ENCODE measurements around the gene PKP4.
"Not testable (repeated sequence)": the region's sequence is repeated elsewhere in the genome, so short reads cannot be mapped to it uniquely, and the experiment has no call there.

Gene PKP4, protein sequence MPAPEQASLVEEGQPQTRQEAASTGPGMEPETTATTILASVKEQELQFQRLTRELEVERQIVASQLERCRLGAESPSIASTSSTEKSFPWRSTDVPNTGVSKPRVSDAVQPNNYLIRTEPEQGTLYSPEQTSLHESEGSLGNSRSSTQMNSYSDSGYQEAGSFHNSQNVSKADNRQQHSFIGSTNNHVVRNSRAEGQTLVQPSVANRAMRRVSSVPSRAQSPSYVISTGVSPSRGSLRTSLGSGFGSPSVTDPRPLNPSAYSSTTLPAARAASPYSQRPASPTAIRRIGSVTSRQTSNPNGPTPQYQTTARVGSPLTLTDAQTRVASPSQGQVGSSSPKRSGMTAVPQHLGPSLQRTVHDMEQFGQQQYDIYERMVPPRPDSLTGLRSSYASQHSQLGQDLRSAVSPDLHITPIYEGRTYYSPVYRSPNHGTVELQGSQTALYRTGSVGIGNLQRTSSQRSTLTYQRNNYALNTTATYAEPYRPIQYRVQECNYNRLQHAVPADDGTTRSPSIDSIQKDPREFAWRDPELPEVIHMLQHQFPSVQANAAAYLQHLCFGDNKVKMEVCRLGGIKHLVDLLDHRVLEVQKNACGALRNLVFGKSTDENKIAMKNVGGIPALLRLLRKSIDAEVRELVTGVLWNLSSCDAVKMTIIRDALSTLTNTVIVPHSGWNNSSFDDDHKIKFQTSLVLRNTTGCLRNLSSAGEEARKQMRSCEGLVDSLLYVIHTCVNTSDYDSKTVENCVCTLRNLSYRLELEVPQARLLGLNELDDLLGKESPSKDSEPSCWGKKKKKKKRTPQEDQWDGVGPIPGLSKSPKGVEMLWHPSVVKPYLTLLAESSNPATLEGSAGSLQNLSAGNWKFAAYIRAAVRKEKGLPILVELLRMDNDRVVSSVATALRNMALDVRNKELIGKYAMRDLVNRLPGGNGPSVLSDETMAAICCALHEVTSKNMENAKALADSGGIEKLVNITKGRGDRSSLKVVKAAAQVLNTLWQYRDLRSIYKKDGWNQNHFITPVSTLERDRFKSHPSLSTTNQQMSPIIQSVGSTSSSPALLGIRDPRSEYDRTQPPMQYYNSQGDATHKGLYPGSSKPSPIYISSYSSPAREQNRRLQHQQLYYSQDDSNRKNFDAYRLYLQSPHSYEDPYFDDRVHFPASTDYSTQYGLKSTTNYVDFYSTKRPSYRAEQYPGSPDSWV

GRCh38 chr2:158456309-158457066 lies at the start of gene PKP4, which contains the start of gene CCDC148:
Gene PKP4, plus strand, starts transcription at chr2:158456952. Its CDS starts 76,233 bp downstream, at chr2:158533185.
Gene CCDC148, minus strand, starts transcription at chr2:158456753. Its CDS starts 314 bp downstream, at chr2:158456439.
- DNase-seq, result peak; percentile 89
- Mint-ChIP-seq H3K9me3 (no peaks in the 10 kb centered on the region), H3K36me3 (ENCODE audit: low read depth) (peaks cover 10% of the 10 kb centered on the region), H3K27me3 (peaks cover 19% of the 10 kb centered on the region), H3K27ac (peak within 1 kb of the TSS; percentile 87), H3K4me3 (peak within 1 kb of the TSS; percentile 93), H3K4me1 (ENCODE audit: low read depth) (peaks cover 26% of the 10 kb centered on the region)

- Mint-ChIP-seq H3K27ac (no peak overlapping the region), H3K4me3 (no peak overlapping the region), H3K9me3 (peaks cover 16% of the 10 kb centered on the region), H3K27me3 (peaks cover 19% of the 10 kb centered on the region), H3K4me1 (ENCODE audit: low read depth) (no peaks in the 10 kb centered on the region), H3K36me3 (ENCODE audit: low read depth) (no peaks in the 10 kb centered on the region)
- DNase-seq, result no peak
Observed at GRCh38 chr2:158407031-158407430, 49.7 kb upstream of the PKP4 start.

DNA sequence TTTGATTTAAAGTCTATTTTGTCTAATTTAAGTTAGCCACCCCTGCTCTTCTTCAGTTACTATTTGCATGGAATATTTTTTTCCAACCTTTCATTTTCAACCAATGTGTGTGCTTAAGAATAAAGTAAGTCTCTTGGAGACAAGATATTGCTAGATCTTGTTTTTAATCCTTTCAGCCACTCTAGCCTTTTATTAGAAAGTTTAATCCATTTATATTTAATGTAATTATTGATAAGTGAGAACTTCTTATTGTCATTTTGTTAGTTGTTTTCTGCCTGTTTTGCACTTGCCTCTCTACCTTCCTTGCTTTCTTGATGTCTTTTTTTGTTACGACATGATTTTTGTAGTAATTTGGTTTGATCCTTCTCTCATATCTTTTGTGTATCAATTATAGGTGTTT lies 46.6 kb upstream of the PKP4 start:
- no peak overlapping the region for H3K27ac Mint-ChIP-seq
- no peaks in the 10 kb centered on the region for H3K4me1 Mint-ChIP-seq (ENCODE audit: low read depth)
- no peak for DNase-seq
- peaks cover 19% of the 10 kb centered on the region for H3K9me3 Mint-ChIP-seq
- no peak overlapping the region for H3K4me3 Mint-ChIP-seq
- no peaks in the 10 kb centered on the region for H3K36me3 Mint-ChIP-seq (ENCODE audit: low read depth)
- peaks cover 30% of the 10 kb centered on the region for H3K27me3 Mint-ChIP-seq

- no peak for DNase-seq
- peaks cover 36% of the 10 kb centered on the region for H3K27me3 Mint-ChIP-seq
- H3K4me1 Mint-ChIP-seq (ENCODE audit: low read depth), result no peaks in the 10 kb centered on the region
- peaks cover 28% of the 10 kb centered on the region for H3K9me3 Mint-ChIP-seq
- H3K36me3 Mint-ChIP-seq (ENCODE audit: low read depth), result no peaks in the 10 kb centered on the region
- no peak overlapping the region for H3K4me3 Mint-ChIP-seq
- no peak overlapping the region for H3K27ac Mint-ChIP-seq
Observed at GRCh38 chr2:158411748-158412147, 45.0 kb upstream of the PKP4 start.

DNA sequence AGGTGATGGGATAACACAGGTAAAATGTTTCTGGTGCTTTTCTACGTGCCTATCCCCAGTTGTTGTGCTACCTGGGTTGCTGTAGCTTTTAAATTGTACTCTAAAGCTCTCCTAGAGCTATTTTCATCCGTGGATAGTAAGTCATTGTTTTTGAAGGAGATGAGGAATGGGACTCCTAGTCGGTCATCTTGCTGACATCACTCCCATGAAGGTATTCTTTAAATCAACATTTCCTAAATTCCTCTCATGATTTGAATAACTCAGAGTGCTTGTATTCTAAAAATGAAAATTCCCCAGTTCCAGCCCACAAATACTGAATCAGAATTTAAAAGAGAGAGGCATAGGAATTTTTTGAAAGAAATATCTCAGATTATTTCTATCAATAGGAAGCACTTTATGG lies 44.5 kb upstream of the PKP4 start:
- Mint-ChIP-seq H3K27me3 (peaks cover 34% of the 10 kb centered on the region), H3K9me3 (peaks cover 29% of the 10 kb centered on the region), H3K27ac (no peak overlapping the region), H3K36me3 (ENCODE audit: low read depth) (no peaks in the 10 kb centered on the region), H3K4me3 (no peak overlapping the region), H3K4me1 (ENCODE audit: low read depth) (no peaks in the 10 kb centered on the region)
- no peak for DNase-seq

DNA sequence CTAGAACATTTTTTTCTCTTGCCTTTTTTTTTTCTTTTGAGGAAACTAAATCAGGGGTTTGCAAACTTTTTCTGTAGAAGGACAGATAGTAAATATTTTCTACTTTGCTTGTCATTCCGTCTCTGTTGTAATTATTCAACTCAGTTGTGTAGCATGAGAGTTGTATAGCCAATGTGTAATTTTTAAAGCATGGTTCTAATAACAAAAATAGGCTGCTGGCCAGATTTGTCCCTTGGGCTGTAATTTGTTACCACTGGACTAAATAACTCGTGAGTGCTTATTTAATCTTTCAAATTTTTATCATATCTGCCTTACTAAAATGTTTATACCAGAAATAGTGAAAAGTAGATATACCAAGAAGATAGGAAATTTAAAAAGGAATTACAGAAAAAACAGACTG lies 43.2 kb upstream of the PKP4 start:
- no peaks in the 10 kb centered on the region for H3K36me3 Mint-ChIP-seq (ENCODE audit: low read depth)

GRCh38 chr2:158414538-158414937 lies 42.2 kb upstream of the PKP4 start:
- Mint-ChIP-seq H3K27ac (no peak overlapping the region), H3K9me3 (peaks cover 29% of the 10 kb centered on the region), H3K27me3 (peaks cover 32% of the 10 kb centered on the region), H3K4me1 (ENCODE audit: low read depth) (no peaks in the 10 kb centered on the region), H3K36me3 (ENCODE audit: low read depth) (no peaks in the 10 kb centered on the region), H3K4me3 (no peak overlapping the region)
- DNase-seq, result no peak

More for the DNA sequence above, 43.2 kb upstream of the PKP4 start:
- peaks cover 29% of the 10 kb centered on the region for H3K9me3 Mint-ChIP-seq
- H3K27ac Mint-ChIP-seq, result no peak overlapping the region
- H3K4me1 Mint-ChIP-seq (ENCODE audit: low read depth), result no peaks in the 10 kb centered on the region
- no peak overlapping the region for H3K4me3 Mint-ChIP-seq
- no peak for DNase-seq
- peaks cover 38% of the 10 kb centered on the region for H3K27me3 Mint-ChIP-seq

GRCh38 chr2:158432117-158432516 lies 24.6 kb upstream of the PKP4 start:
- Mint-ChIP-seq H3K4me3 (no peak overlapping the region), H3K36me3 (ENCODE audit: low read depth) (no peaks in the 10 kb centered on the region), H3K27ac (no peak overlapping the region), H3K4me1 (ENCODE audit: low read depth) (no peaks in the 10 kb centered on the region), H3K27me3 (peaks cover 13% of the 10 kb centered on the region), H3K9me3 (peaks cover 8% of the 10 kb centered on the region)
- no peak for DNase-seq

- H3K36me3 Mint-ChIP-seq (ENCODE audit: low read depth); H3K27me3 Mint-ChIP-seq: not testable (repeated sequence)
Observed at GRCh38 chr2:158433716-158434115, 23.0 kb upstream of the PKP4 start.

GRCh38 chr2:158439062-158439461 lies 17.7 kb upstream of the PKP4 start:
- DNase-seq; H3K4me3 Mint-ChIP-seq; H3K9me3 Mint-ChIP-seq; H3K27ac Mint-ChIP-seq; H3K4me1 Mint-ChIP-seq (ENCODE audit: low read depth); H3K36me3 Mint-ChIP-seq (ENCODE audit: low read depth); H3K27me3 Mint-ChIP-seq: not testable (repeated sequence)

More at GRCh38 chr2:158433716-158434115, 23.0 kb upstream of the PKP4 start:
- H3K4me1 Mint-ChIP-seq (ENCODE audit: low read depth); H3K27ac Mint-ChIP-seq; DNase-seq; H3K4me3 Mint-ChIP-seq; H3K9me3 Mint-ChIP-seq: not testable (repeated sequence)

DNA sequence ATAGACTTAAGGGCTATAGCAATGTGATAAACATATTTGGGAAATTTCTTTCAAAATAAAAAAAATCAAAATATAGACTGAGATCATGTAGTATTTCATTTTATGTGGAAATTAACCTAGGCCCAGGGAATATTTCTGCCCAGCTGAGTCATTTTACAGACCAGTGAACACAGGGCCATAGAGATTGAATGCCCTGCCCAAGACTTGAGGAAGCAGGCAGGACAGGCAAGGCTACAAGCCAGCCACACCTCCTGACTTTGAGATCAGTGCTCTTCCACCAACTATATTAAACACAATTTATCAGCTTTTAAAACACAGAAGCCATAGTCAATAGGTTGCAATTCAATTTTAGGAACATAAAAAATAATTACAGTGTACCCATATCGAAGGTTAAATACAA lies 13.1 kb upstream of the PKP4 start:
- Mint-ChIP-seq H3K27ac (no peak overlapping the region), H3K36me3 (ENCODE audit: low read depth) (no peaks in the 10 kb centered on the region), H3K9me3 (peaks cover 3% of the 10 kb centered on the region), H3K4me1 (ENCODE audit: low read depth) (no peaks in the 10 kb centered on the region), H3K4me3 (no peak overlapping the region), H3K27me3 (no peaks in the 10 kb centered on the region)
- no peak for DNase-seq

GRCh38 chr2:158457092-158457825 lies 507 bp downstream of the PKP4 start:
- Mint-ChIP-seq H3K36me3 (ENCODE audit: low read depth) (peaks cover 10% of the 10 kb centered on the region), H3K4me3 (peak overlapping the region; percentile 93), H3K27ac (peak overlapping the region; percentile 87), H3K4me1 (ENCODE audit: low read depth) (peaks cover 28% of the 10 kb centered on the region), H3K9me3 (no peaks in the 10 kb centered on the region), H3K27me3 (peaks cover 14% of the 10 kb centered on the region)
- peak; percentile 77 for DNase-seq

DNA sequence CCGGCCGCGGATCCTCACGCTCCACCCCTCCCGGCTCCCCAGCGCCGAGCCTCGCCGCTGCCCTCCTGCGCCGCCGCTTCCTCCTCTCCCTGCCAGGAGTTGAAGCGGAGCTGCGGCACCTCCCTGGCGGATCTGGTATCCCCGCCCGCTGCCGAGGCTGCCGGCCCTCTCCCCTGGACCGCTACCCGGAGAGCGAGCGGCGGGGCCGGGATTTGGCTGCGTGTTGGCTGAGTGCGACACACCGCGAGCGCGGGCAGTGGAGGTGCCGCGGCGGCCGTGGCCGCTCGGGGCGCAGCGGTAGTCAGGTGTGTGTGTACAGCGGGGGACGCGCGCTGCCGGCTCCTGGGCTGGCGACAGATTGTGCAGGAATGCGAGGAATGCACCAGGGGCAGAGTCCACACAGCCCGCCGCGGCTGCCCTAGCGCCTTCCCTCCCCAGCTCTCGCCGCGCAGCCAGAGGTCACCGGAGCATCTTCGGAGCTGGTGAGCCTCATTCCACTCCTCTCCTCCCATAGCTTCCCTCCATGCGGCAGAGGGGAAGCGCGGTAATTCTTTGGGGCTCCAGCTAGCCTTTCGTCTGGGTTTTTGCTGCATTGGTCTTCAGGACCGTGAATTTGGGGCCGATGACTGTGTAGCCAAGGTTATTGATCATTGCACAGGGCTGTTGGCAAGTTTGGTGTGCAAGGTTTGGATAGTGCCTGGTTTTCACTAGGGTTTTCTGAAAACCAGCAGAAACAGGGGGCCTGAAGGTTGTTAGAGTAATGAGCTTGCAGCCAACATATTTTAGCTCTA lies 1.3 kb downstream of the PKP4 start:
- Mint-ChIP-seq H3K9me3 (no peaks in the 10 kb centered on the region), H3K4me3 (peak overlapping the region; percentile 93), H3K4me1 (ENCODE audit: low read depth) (peaks cover 28% of the 10 kb centered on the region), H3K36me3 (ENCODE audit: low read depth) (peaks cover 10% of the 10 kb centered on the region), H3K27me3 (peaks cover 12% of the 10 kb centered on the region), H3K27ac (peak overlapping the region; percentile 87)
- peak; percentile 77 for DNase-seq

All from activated T-cell treated with anti-CD3 and anti-CD28 coated beads, Interleukin-2, amount 50 U/mL, for 24 hours (primary cell).